ENCODE data around the gene GSG1L2. TPM values are rescaled to one million over a fixed set of nuclear protein-coding genes. Genes with fewer than 3 reads are reported as not detected.

Gene GSG1L2
- total and polyA plus RNA-seq, 2 experiments from 2014 or later = not detected

- H3K4me2 ChIP-seq = no peak overlapping the region
- H3K4me3 ChIP-seq = no peak overlapping the region
- H2AFZ ChIP-seq = 0 out of 2 replicates have a peak overlapping the region, but pooled peaks have one; percentile 56
- Mint-ChIP-seq H3K9me3 (no peaks in the 10 kb centered on the region; the same call in 1 of the 3 replicates), H3K4me3 (no peak overlapping the region), H3K27me3 (ENCODE audit: insufficient read depth, low read depth, poor library complexity) (no peaks in the 10 kb centered on the region), H3K36me3 (ENCODE audit: low read depth) (no peaks in the 10 kb centered on the region), H3K4me1 (no peaks in the 10 kb centered on the region), H3K27ac (no peak overlapping the region)
- H3K27ac ChIP-seq (ENCODE audit: low read depth) = no peak overlapping the region
- DNase-seq (ENCODE audit: low spot score) = no peak
- H3K79me2 ChIP-seq (replicated peaks; ENCODE audit: insufficient read depth) = no peaks in the 10 kb centered on the region
- H3K4me1 ChIP-seq (ENCODE audit: insufficient read depth) = no peaks in the 10 kb centered on the region
- 0 out of 2 replicates have a peak, but pooled peaks cover 3% of the 10 kb centered on the region for H3K9me2 ChIP-seq (ENCODE audit: insufficient read depth)
- no peaks in the 10 kb centered on the region for H3K36me3 ChIP-seq (ENCODE audit: insufficient read depth)
- ATAC-seq = no peak
- no peaks in the 10 kb centered on the region for H3F3A ChIP-seq (replicated peaks; ENCODE audit: low read depth)
- no peaks in the 10 kb centered on the region for H4K20me1 ChIP-seq (replicated peaks; ENCODE audit: insufficient read depth)
- TF ChIP-seq ZNF462 (CRISPR knock-in tag; IDR thresholded peaks at IDR 0.05) = no peak
- H3K27me3 ChIP-seq (ENCODE audit: insufficient read depth) = no peaks in the 10 kb centered on the region
Measured at GRCh38 chr17:9802294-9802693, 19.6 kb downstream of the GSG1L2 start.

- no peak overlapping the region for H3K27ac ChIP-seq (ENCODE audit: low read depth)
- H3K27ac Mint-ChIP-seq = no peak overlapping the region
- H3K4me3 Mint-ChIP-seq = no peak overlapping the region
- TF ChIP-seq CTCF (conservative IDR thresholded peaks at IDR 0.05; ENCODE audit: low read depth in 2 of 2) = no peak
- no peak for TF ChIP-seq EZH2phosphoT487 (IDR thresholded peaks at IDR 0.05; ENCODE audit: unreplicated experiment)
- no peak for TF ChIP-seq ZNF114 (CRISPR knock-in tag; IDR thresholded peaks at IDR 0.05)
- TF ChIP-seq ZNF331 (CRISPR knock-in tag; IDR thresholded peaks at IDR 0.05; ENCODE audit: low read depth) = no peak
- TF ChIP-seq EZH2 (IDR thresholded peaks at IDR 0.05; ENCODE audit: low read depth, unreplicated experiment) = no peak
- TF ChIP-seq POLR2AphosphoS5 (IDR thresholded peaks at IDR 0.05; ENCODE audit: low read depth) = no peak
Measured at GRCh38 chr17:9801505-9801904, 20.4 kb downstream of the GSG1L2 start.

More at GRCh38 chr17:9801505-9801904, 20.4 kb downstream of the GSG1L2 start:
- Mint-ChIP-seq H3K4me1 (no peaks in the 10 kb centered on the region), H3K27me3 (ENCODE audit: insufficient read depth, low read depth, poor library complexity) (no peaks in the 10 kb centered on the region), H3K36me3 (ENCODE audit: low read depth) (no peaks in the 10 kb centered on the region), H3K9me3 (no peaks in the 10 kb centered on the region; the same call in 1 of the 3 replicates)
- Histone ChIP-seq H3K27me3 (ENCODE audit: insufficient read depth) (no peaks in the 10 kb centered on the region), H3F3A (replicated peaks; ENCODE audit: low read depth) (no peaks in the 10 kb centered on the region), H3K79me2 (replicated peaks; ENCODE audit: insufficient read depth) (no peaks in the 10 kb centered on the region), H3K36me3 (ENCODE audit: insufficient read depth) (no peaks in the 10 kb centered on the region), H2AFZ (no peak overlapping the region), H3K4me2 (no peak overlapping the region), H3K4me1 (ENCODE audit: insufficient read depth) (no peaks in the 10 kb centered on the region), H3K4me3 (no peak overlapping the region), H3K9me2 (ENCODE audit: insufficient read depth) (no peaks in the 10 kb centered on the region), H4K20me1 (replicated peaks; ENCODE audit: insufficient read depth) (no peaks in the 10 kb centered on the region)
- ATAC-seq (no peak), DNase-seq (ENCODE audit: low spot score) (no peak)

Measured in GM23338 (cell line).